Psoas muscle (tissue), 8 donors: ENCODE measurements around the gene AHSA1. TPM values are rescaled to one million over a fixed set of nuclear protein-coding genes. Genes with fewer than 3 reads are reported as not detected.

Experiments
- ATAC-seq, 4 donors: fragments of 200-7000 bp; cut with Tn5 transposase; one replicate each; pipeline ENCODE4 v1.9.1; 2020; ENCODE audit warnings: moderate library complexity in 3 of 4, mild to moderate bottlenecking in 2 of 4
- DNase-seq, 2 donors: peaks; one replicate each; pipeline ENCODE4 v3.0.0-alpha.2; 2020
- H3K27ac ChIP-seq: fragments of 200-600 bp; one replicate; pipeline ENCODE4 v1.8.0; 2022
- H3K27me3 ChIP-seq, 3 donors: fragments of 200-600 bp in 1 of 3; one replicate each; pipeline versions ENCODE4 v1.6.1 to v1.8.0; 2013 to 2022; ENCODE audit warnings: low read length in 2 of 3, mild to moderate bottlenecking in 2 of 3, moderate library complexity in 1 of 3; ENCODE audit not compliant: insufficient read depth in 3 of 3
- H3K36me3 ChIP-seq, 2 donors: fragments of 200-600 bp in 1 of 2; one replicate each; pipeline versions ENCODE4 v1.6.1 to v1.8.0; 2013 to 2022; ENCODE audit warnings: low read depth in 1 of 2, mild to moderate bottlenecking in 1 of 2, moderate library complexity in 1 of 2; ENCODE audit not compliant: insufficient read depth in 1 of 2
- H3K4me1 ChIP-seq: fragments of 200-600 bp; one replicate; pipeline ENCODE4 v1.8.0; 2022
- H3K4me3 ChIP-seq: fragments of 200-600 bp; one replicate; pipeline ENCODE4 v1.8.0; 2022; ENCODE audit warnings: mild to moderate bottlenecking
- H3K9me3 ChIP-seq: fragments of 200-600 bp; one replicate; pipeline ENCODE4 v1.8.0; 2022
- WGBS, 3 donors: extraction: QIAGEN DNeasy Blood & Tissue Kit; methylation state at CpG; one replicate each; pipeline versions ENCODE4 v1.1.6 to v1.1.7; 2013; 5-methylcytosine and 5-hydroxymethylcytosine counted together
- intact Hi-C, 2 donors: fragments of 100-400 bp; cut with DNase I; formaldehyde crosslinking; loops; one replicate each; pipeline versions ENCODE4 v1.11.0 to v1.14.2; 2022
- polyA plus RNA-seq, 3 donors: library from polyadenylated mRNA; stranded (reverse); fragments of 200-250 nt; gene quantifications; one replicate each; pipeline ENCODE4 v1.2.3, GENCODE V29; 2013
- total RNA-seq, 4 donors: library from RNA; stranded (reverse); fragmentation: NEBNext Ultra II Directional in 2 of 4; extraction: Animal tissue kit (Norgen Biotek cat#: 25700) in 2 of 4; gene quantifications; one replicate each; pipeline versions ENCODE4 v1.2.1 to v1.2.4, GENCODE V29; 2021 to 2023
- TF ChIP-seq, protein P1 (sequence below): fragments of 200-600 bp; IDR thresholded peaks from one replicate; pipeline ENCODE4 v1.8.0; 2022; ENCODE audit warnings: antibody characterized with exemption
- donor health status: healthy with polysubstance abuse.
- donor health status: DM: no; HTN: no; CAD: no; lungs with moderate emphysema.
- donor health status: Bipolar disorder and iron deficiency.
- donor health status: healthy.
- donor health status: DM: yes; HTN: yes; CAD: no.
- donor health status: DM: no; HTN: no; CAD: no.
- donor health status: DM: no; HTN: no; CAD: no.
- donor health status: DM: yes; HTN: yes; CAD: no.

AHSA1 gene
- total and polyA plus RNA-seq, 7 donors, result 180 to 271 (median 206) TPM

GRCh38 chr14:77511486-77512162 lies 53.7 kb downstream of the AHSA1 start:
- H3K9me3 ChIP-seq, result no peaks in the 10 kb centered on the region
- DNase-seq (no peak), ATAC-seq (no peak)
- H3K36me3 ChIP-seq, result peaks cover 0 to 23% of the 10 kb centered on the region in 2 donors
- H3K27ac ChIP-seq, result no peak overlapping the region
- TF ChIP-seq, protein P1, sequence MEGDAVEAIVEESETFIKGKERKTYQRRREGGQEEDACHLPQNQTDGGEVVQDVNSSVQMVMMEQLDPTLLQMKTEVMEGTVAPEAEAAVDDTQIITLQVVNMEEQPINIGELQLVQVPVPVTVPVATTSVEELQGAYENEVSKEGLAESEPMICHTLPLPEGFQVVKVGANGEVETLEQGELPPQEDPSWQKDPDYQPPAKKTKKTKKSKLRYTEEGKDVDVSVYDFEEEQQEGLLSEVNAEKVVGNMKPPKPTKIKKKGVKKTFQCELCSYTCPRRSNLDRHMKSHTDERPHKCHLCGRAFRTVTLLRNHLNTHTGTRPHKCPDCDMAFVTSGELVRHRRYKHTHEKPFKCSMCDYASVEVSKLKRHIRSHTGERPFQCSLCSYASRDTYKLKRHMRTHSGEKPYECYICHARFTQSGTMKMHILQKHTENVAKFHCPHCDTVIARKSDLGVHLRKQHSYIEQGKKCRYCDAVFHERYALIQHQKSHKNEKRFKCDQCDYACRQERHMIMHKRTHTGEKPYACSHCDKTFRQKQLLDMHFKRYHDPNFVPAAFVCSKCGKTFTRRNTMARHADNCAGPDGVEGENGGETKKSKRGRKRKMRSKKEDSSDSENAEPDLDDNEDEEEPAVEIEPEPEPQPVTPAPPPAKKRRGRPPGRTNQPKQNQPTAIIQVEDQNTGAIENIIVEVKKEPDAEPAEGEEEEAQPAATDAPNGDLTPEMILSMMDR, result no peak
- H3K4me1 ChIP-seq, result no peaks in the 10 kb centered on the region
- H3K4me3 ChIP-seq, result no peak overlapping the region
- H3K27me3 ChIP-seq, result no peaks in the 10 kb centered on the region
- intact Hi-C loops, result no loop called here
- 93 to 96% (median 96%) methylated on average over 8 of the region's 8 CpGs for WGBS, 3 donors

GRCh38 chr14:77516126-77516525 lies 58.2 kb downstream of the AHSA1 start:
- H3K4me3 ChIP-seq, result no peak overlapping the region
- TF ChIP-seq, protein P1, result no peak
- peaks cover 0 to 48% of the 10 kb centered on the region in 2 donors for H3K36me3 ChIP-seq
- DNase-seq, result no peak
- H3K4me1 ChIP-seq, result no peaks in the 10 kb centered on the region
- no peak overlapping the region for H3K27ac ChIP-seq
- intact Hi-C loops, result no loop called here
- ATAC-seq, result no peak
- H3K9me3 ChIP-seq, result no peaks in the 10 kb centered on the region
- H3K27me3 ChIP-seq, result no peaks in the 10 kb centered on the region

Other genes with a start within 250 kb of the AHSA1 start
- not detected for gene NGB, start 186.9 kb upstream of the AHSA1 start, total RNA-seq
- gene NGB, start 186.9 kb upstream of the AHSA1 start, polyA plus RNA-seq, result under 1 TPM in 1 of 3 donors, not detected in 2; 0.01 TPM
- 10 to 100 TPM; 29.2 to 57.5 (median 36.7) TPM for gene POMT2, start 137.2 kb upstream of the AHSA1 start, total RNA-seq
- gene POMT2, start 137.2 kb upstream of the AHSA1 start, polyA plus RNA-seq, result 10 to 100 TPM; 17.4 to 28.5 (median 24.4) TPM
- 10 to 100 TPM; 17.7 to 56.6 (median 29.7) TPM for gene GSTZ1, start 137.1 kb upstream of the AHSA1 start, total RNA-seq
- gene GSTZ1, start 137.1 kb upstream of the AHSA1 start, polyA plus RNA-seq, result 10 to 100 TPM; 17.1 to 32.2 (median 28.9) TPM
- 1 to 10 TPM; 2.8 to 3.5 (median 3.1) TPM for gene TMED8, start 81.0 kb upstream of the AHSA1 start, total RNA-seq
- 1 to 10 TPM; 1.5 to 9.2 (median 2.8) TPM for gene TMED8, start 81.0 kb upstream of the AHSA1 start, polyA plus RNA-seq
- under 1 TPM in 1 of 4 donors, not detected in 3; 0.21 TPM for gene SAMD15, start 80.7 kb upstream of the AHSA1 start, total RNA-seq
- gene SAMD15, start 80.7 kb upstream of the AHSA1 start, polyA plus RNA-seq, result under 1 TPM; 0.12 to 0.75 (median 0.17) TPM
- gene NOXRED1, start 34.6 kb upstream of the AHSA1 start, total RNA-seq, result under 1 TPM in 3 of 4 donors, not detected in 1; 0.21 to 0.32 (median 0.26) TPM
- under 1 TPM; 0.13 to 0.34 (median 0.22) TPM for gene NOXRED1, start 34.6 kb upstream of the AHSA1 start, polyA plus RNA-seq
- gene VIPAS39, start 492 bp upstream of the AHSA1 start, total RNA-seq, result 10 to 100 TPM in 3 of 4 donors, 1 to 10 TPM in 1; 9.6 to 13.5 (median 11.7) TPM
- gene VIPAS39, start 492 bp upstream of the AHSA1 start, polyA plus RNA-seq, result 10 to 100 TPM in 2 of 3 donors, 1 to 10 TPM in 1; 9.8 to 22.2 (median 15.2) TPM
- not detected for gene ISM2, start 40.7 kb downstream of the AHSA1 start, total RNA-seq
- under 1 TPM in 1 of 3 donors, not detected in 2; 0.04 TPM for gene ISM2, start 40.7 kb downstream of the AHSA1 start, polyA plus RNA-seq
- gene SPTLC2, start 158.5 kb downstream of the AHSA1 start, total RNA-seq, result 1 to 10 TPM; 5.8 to 9.0 (median 6.6) TPM
- gene SPTLC2, start 158.5 kb downstream of the AHSA1 start, polyA plus RNA-seq, result 1 to 10 TPM; 2.4 to 5.5 (median 4.5) TPM
- gene ALKBH1, start 249.9 kb downstream of the AHSA1 start, total RNA-seq, result 10 to 100 TPM in 2 of 4 donors, 1 to 10 TPM in 2; 7.7 to 14.9 (median 10.4) TPM
- 10 to 100 TPM in 1 of 3 donors, 1 to 10 TPM in 2; 8.7 to 17.6 (median 9.8) TPM for gene ALKBH1, start 249.9 kb downstream of the AHSA1 start, polyA plus RNA-seq